CD4-positive, CD25-positive, alpha-beta regulatory T cell (primary cell): ENCODE data around the gene SLC16A6. TPM values are rescaled to one million over a fixed set of nuclear protein-coding genes. Genes with fewer than 3 reads are reported as not detected.
"Not testable (repeated sequence)": the region's sequence is repeated elsewhere in the genome, so short reads cannot be mapped to it uniquely, and the experiment has no call there.

Experiments
- ATAC-seq, 2 donors: fragments of 150-1000 bp; cut with Tn5 transposase; one replicate each; pipeline ENCODE4 v1.10.0; 2021; ENCODE audit warnings: low read depth in 2 of 2, moderate number of reproducible peaks in 2 of 2, moderate library complexity in 1 of 2
- DNase-seq, 3 donors: peaks; one replicate each; pipeline versions ENCODE4 v3.0.0 to v3.0.0-alpha.2; 2012 to 2022; ENCODE audit warnings: mixed read lengths in 1 of 3
- H3K27ac ChIP-seq: one replicate; pipeline ENCODE4 v1.7.0; 2013; ENCODE audit warnings: mild to moderate bottlenecking, low read length; ENCODE audit not compliant: insufficient read depth, poor library complexity, severe bottlenecking
- H3K27me3 ChIP-seq: one replicate; pipeline ENCODE4 v1.7.0; 2013; ENCODE audit warnings: low read length; ENCODE audit not compliant: control insufficient read depth, insufficient read depth
- H3K36me3 ChIP-seq: one replicate; pipeline ENCODE4 v1.7.0; 2013; ENCODE audit warnings: mild to moderate bottlenecking, low read length, moderate library complexity; ENCODE audit not compliant: control insufficient read depth, insufficient read depth
- H3K4me1 ChIP-seq: 2 replicates; pipeline ENCODE4 v1.7.0; 2013; ENCODE audit warnings: mild to moderate bottlenecking, low read length; ENCODE audit not compliant: insufficient read depth, control insufficient read depth, poor library complexity, severe bottlenecking
- H3K4me3 ChIP-seq: one replicate; pipeline ENCODE4 v1.7.0; 2013; ENCODE audit warnings: low read depth, mild to moderate bottlenecking, low read length, moderate library complexity
- H3K9me3 ChIP-seq, 2 experiments: 1 replicate in 1 of 2; 2 replicates in 1 of 2; pipeline ENCODE4 v1.7.0; 2013; ENCODE audit warnings: low read length in 2 of 2, mild to moderate bottlenecking in 1 of 2, moderate library complexity in 1 of 2; ENCODE audit not compliant: control insufficient read depth in 2 of 2
- H3K27ac Mint-ChIP-seq, 3 donors: one replicate each; pipeline ENCODE4 v1.8.0; 2020 to 2022; ENCODE audit warnings: mild to moderate bottlenecking in 3 of 3, mixed read lengths in 3 of 3, moderate library complexity in 2 of 3
- H3K27me3 Mint-ChIP-seq: one replicate; pipeline ENCODE4 v1.8.0; 2022; ENCODE audit warnings: mild to moderate bottlenecking, mixed read lengths
- H3K36me3 Mint-ChIP-seq: one replicate; pipeline ENCODE4 v1.8.0; 2020; ENCODE audit warnings: mixed read lengths
- H3K4me1 Mint-ChIP-seq, 4 donors: one replicate each; pipeline ENCODE4 v1.8.0; 2020 to 2022; ENCODE audit warnings: mixed read lengths in 4 of 4, mild to moderate bottlenecking in 1 of 4
- H3K4me3 Mint-ChIP-seq, 4 donors: one replicate each; pipeline ENCODE4 v1.8.0; 2020 to 2022; ENCODE audit warnings: mild to moderate bottlenecking in 4 of 4, mixed read lengths in 4 of 4, moderate library complexity in 3 of 4
- H3K9me3 Mint-ChIP-seq, 7 donors: one replicate each; pipeline ENCODE4 v1.8.0; 2020 to 2022; ENCODE audit warnings: mixed read lengths in 7 of 7, mild to moderate bottlenecking in 3 of 7, moderate library complexity in 2 of 7
- polyA plus RNA-seq, 4 donors: library from polyadenylated mRNA; unstranded; fragments of 300-500 nt; fragmentation: Illumina TruSeq; gene quantifications; one replicate each; pipeline ENCODE4 v1.2.3, GENCODE V29; 2021
- total RNA-seq: library from RNA; stranded (reverse); gene quantifications from one replicate; pipeline ENCODE4 v1.2.3, GENCODE V29; 2022

SLC16A6 gene
- total and polyA plus RNA-seq, 5 donors from 2014 or later = 1.9 to 11.5 (median 3.0) TPM

- H3K9me3 Mint-ChIP-seq = no peaks in the 10 kb centered on the region
- Histone ChIP-seq H3K9me3 (no peaks in the 10 kb centered on the region), H3K4me3 (no peak overlapping the region), H3K27me3 (no peaks in the 10 kb centered on the region), H3K27ac (no peak overlapping the region), H3K36me3 (no peaks in the 10 kb centered on the region), H3K4me1 (peaks cover 43% of the 10 kb centered on the region)
- peak overlapping the region in 2 of 3 donors; percentile 68 to 81 for H3K27ac Mint-ChIP-seq
- peak overlapping the region in 1 of 4 donors; percentile 76 for H3K4me3 Mint-ChIP-seq
- peaks cover 13 to 63% (median 40%) of the 10 kb centered on the region in 4 donors for H3K4me1 Mint-ChIP-seq
- ATAC-seq (no peak), DNase-seq (no peak)
- peaks cover 11% of the 10 kb centered on the region for H3K36me3 Mint-ChIP-seq
- no peaks in the 10 kb centered on the region for H3K27me3 Mint-ChIP-seq
Observed at GRCh38 chr17:68319410-68320162, 28.7 kb upstream of the SLC16A6 start.

GRCh38 chr17:68318103-68318991 lies 27.4 kb upstream of the SLC16A6 start:
- Mint-ChIP-seq H3K27ac (no peak overlapping the region), H3K4me3 (peak overlapping the region in 1 of 4 donors; percentile 58), H3K27me3 (no peaks in the 10 kb centered on the region), H3K9me3 (no peaks in the 10 kb centered on the region), H3K4me1 (peaks cover 13 to 59% (median 37%) of the 10 kb centered on the region in 4 donors), H3K36me3 (peaks cover 11% of the 10 kb centered on the region)
- Histone ChIP-seq H3K27me3 (no peaks in the 10 kb centered on the region), H3K4me1 (peaks cover 44% of the 10 kb centered on the region), H3K27ac (no peak overlapping the region), H3K4me3 (no peak overlapping the region), H3K9me3 (no peaks in the 10 kb centered on the region), H3K36me3 (no peaks in the 10 kb centered on the region)
- DNase-seq (no peak), ATAC-seq (no peak)

GRCh38 chr17:68317458-68317857 lies 26.5 kb upstream of the SLC16A6 start:
- H3K27ac ChIP-seq = no peak overlapping the region
- no peaks in the 10 kb centered on the region for H3K36me3 ChIP-seq
- H3K9me3 ChIP-seq = no peaks in the 10 kb centered on the region
- H3K27ac Mint-ChIP-seq = no peak overlapping the region
- peaks cover 11% of the 10 kb centered on the region for H3K36me3 Mint-ChIP-seq
- no peak for ATAC-seq
- H3K27me3 Mint-ChIP-seq = no peaks in the 10 kb centered on the region
- peaks cover 13 to 65% (median 42%) of the 10 kb centered on the region in 4 donors for H3K4me1 Mint-ChIP-seq
- no peak for DNase-seq
- no peaks in the 10 kb centered on the region for H3K9me3 Mint-ChIP-seq
- H3K4me3 Mint-ChIP-seq = peak overlapping the region in 1 of 4 donors; percentile 78
- no peaks in the 10 kb centered on the region for H3K27me3 ChIP-seq
- peaks cover 44% of the 10 kb centered on the region for H3K4me1 ChIP-seq
- H3K4me3 ChIP-seq = no peak overlapping the region

- peaks cover 44% of the 10 kb centered on the region for H3K4me1 ChIP-seq
- Mint-ChIP-seq H3K4me3 (peak overlapping the region in 3 of 4 donors; percentile 8 to 78 (median 73)), H3K9me3 (no peaks in the 10 kb centered on the region), H3K4me1 (peaks cover 18 to 67% (median 48%) of the 10 kb centered on the region in 4 donors), H3K27me3 (no peaks in the 10 kb centered on the region), H3K27ac (peak overlapping the region; percentile 1 to 82 (median 13)), H3K36me3 (peaks cover 18% of the 10 kb centered on the region)
- H3K27ac ChIP-seq = no peak overlapping the region
- H3K27me3 ChIP-seq = no peaks in the 10 kb centered on the region
- H3K4me3 ChIP-seq = no peak overlapping the region
- no peaks in the 10 kb centered on the region for H3K9me3 ChIP-seq
- no peaks in the 10 kb centered on the region for H3K36me3 ChIP-seq
- no peak for ATAC-seq
- no peak for DNase-seq
Observed at GRCh38 chr17:68315930-68316329, 25.0 kb upstream of the SLC16A6 start.

- Histone ChIP-seq H3K9me3 (no peaks in the 10 kb centered on the region), H3K27ac (no peak overlapping the region), H3K36me3 (no peaks in the 10 kb centered on the region), H3K4me1 (peaks cover 47% of the 10 kb centered on the region), H3K4me3 (peak overlapping the region; percentile 72), H3K27me3 (no peaks in the 10 kb centered on the region)
- peaks cover 12% of the 10 kb centered on the region for H3K36me3 Mint-ChIP-seq
- no peaks in the 10 kb centered on the region for H3K27me3 Mint-ChIP-seq
- H3K27ac Mint-ChIP-seq = peak overlapping the region; percentile 25 to 93 (median 72)
- peaks cover 16 to 74% (median 50%) of the 10 kb centered on the region in 4 donors for H3K4me1 Mint-ChIP-seq
- ATAC-seq (peak; percentile 74 to 79), DNase-seq (peak in 1 of 3 donors; percentile 88)
- H3K4me3 Mint-ChIP-seq = peak overlapping the region; percentile 47 to 81 (median 70)
- H3K9me3 Mint-ChIP-seq = no peaks in the 10 kb centered on the region
Observed at GRCh38 chr17:68314916-68315535, 24.1 kb upstream of the SLC16A6 start.

GRCh38 chr17:68310152-68310551 lies 19.2 kb upstream of the SLC16A6 start:
- Mint-ChIP-seq H3K4me1 (peaks cover 13 to 62% (median 39%) of the 10 kb centered on the region in 4 donors), H3K9me3 (no peaks in the 10 kb centered on the region), H3K27ac (peak overlapping the region in 1 of 3 donors; percentile 44), H3K36me3 (peaks cover 23% of the 10 kb centered on the region), H3K27me3 (no peaks in the 10 kb centered on the region), H3K4me3 (peak overlapping the region in 3 of 4 donors; percentile 21 to 44 (median 29))
- no peaks in the 10 kb centered on the region for H3K27me3 ChIP-seq
- H3K4me1 ChIP-seq = peaks cover 21% of the 10 kb centered on the region
- peaks cover 6% of the 10 kb centered on the region for H3K36me3 ChIP-seq
- H3K4me3 ChIP-seq = no peak overlapping the region
- DNase-seq (peak in 1 of 3 donors; percentile 71), ATAC-seq (peak; percentile 69 to 80)
- H3K9me3 ChIP-seq = no peaks in the 10 kb centered on the region
- no peak overlapping the region for H3K27ac ChIP-seq

GRCh38 chr17:68309066-68309670 lies 18.2 kb upstream of the SLC16A6 start:
- not testable (repeated sequence) for H3K9me3 ChIP-seq, H3K4me3 ChIP-seq, H3K9me3 Mint-ChIP-seq, H3K4me3 Mint-ChIP-seq, H3K27ac Mint-ChIP-seq, H3K27ac ChIP-seq, H3K27me3 ChIP-seq, H3K27me3 Mint-ChIP-seq, DNase-seq, H3K36me3 ChIP-seq, ATAC-seq
- H3K4me1 Mint-ChIP-seq = peaks cover 9 to 57% (median 33%) of the 10 kb centered on the region in 4 donors
- peaks cover 20% of the 10 kb centered on the region for H3K36me3 Mint-ChIP-seq
- peaks cover 12% of the 10 kb centered on the region for H3K4me1 ChIP-seq
